HEK293 (cell line): ENCODE data around the gene ACTN4.

Source experiments
- CTCF ChIA-PET: fragments of 350-600 bp; formaldehyde crosslinking; extraction: SDS; loops from one replicate; lab custom pipeline; 2021; ENCODE audit warnings: antibody characterized with exemption; lab: Yijun Ruan, JAX
- POLR2A ChIA-PET: fragments of 300-600 bp; formaldehyde crosslinking; extraction: SDS; loops from one replicate; lab custom pipeline; 2020; ENCODE audit warnings: antibody characterized with exemption, inconsistent platforms; lab: Yijun Ruan, JAX
- H3K27ac ChIP-seq: fragments of 200-500 bp; sonication (Bioruptor generic); 2 replicates; pipeline ENCODE4 v1.5.1; 2014; ENCODE audit warnings: low read depth, low read length, control low read depth, inconsistent platforms; ENCODE audit errors: extremely low read depth
- H3K36me3 ChIP-seq, 2 experiments: fragments of 200-500 bp in 1 of 2; sonication (Bioruptor generic) in 1 of 2; 1 replicate in 1 of 2; 2 replicates in 1 of 2; pipeline ENCODE4 v1.5.1; 2014 to 2017; ENCODE audit warnings: inconsistent platforms in 2 of 2, low read length in 2 of 2; ENCODE audit not compliant: control insufficient read depth in 2 of 2, insufficient read depth in 1 of 2
- H3K4me1 ChIP-seq: fragments of 200-500 bp; sonication (Bioruptor generic); 2 replicates; pipeline ENCODE4 v1.5.1; 2014; ENCODE audit warnings: mild to moderate bottlenecking, low read length, inconsistent platforms; ENCODE audit not compliant: control insufficient read depth, insufficient read depth
- H3K4me3 ChIP-seq: 2 replicates; pipeline ENCODE4 v1.5.1; 2011; ENCODE audit warnings: low read depth, mild to moderate bottlenecking, control low read depth, low read length, moderate library complexity
- H3K9me3 ChIP-seq: fragments of 200-500 bp; sonication (Bioruptor generic); 2 replicates; pipeline ENCODE4 v1.5.1; 2014; ENCODE audit warnings: low read depth, low read length, inconsistent platforms; ENCODE audit not compliant: control insufficient read depth, insufficient read depth
- ATF2 ChIP-seq: fragments of 450-650 bp; formaldehyde crosslinking; IDR thresholded peaks from 2 replicates; pipeline ENCODE4 v1.5.1; 2016; ENCODE audit warnings: missing biosample characterization, missing genetic modification characterization, low read depth
- FEZF1 ChIP-seq: fragments of 450-650 bp; formaldehyde crosslinking; IDR thresholded peaks from 2 replicates; pipeline ENCODE4 v1.5.1; 2016; ENCODE audit warnings: missing biosample characterization, missing genetic modification characterization
- IKZF3 ChIP-seq: fragments of 450-650 bp; IDR thresholded peaks from 2 replicates; pipeline ENCODE4 v1.5.0; 2018; ENCODE audit warnings: missing biosample characterization, mild to moderate bottlenecking, missing genetic modification characterization, moderate library complexity
- REPIN1 ChIP-seq: fragments of 450-650 bp; formaldehyde crosslinking; IDR thresholded peaks from 2 replicates; pipeline ENCODE4 v1.5.1; 2017; ENCODE audit warnings: missing biosample characterization, missing genetic modification characterization, low read depth
- ZBTB10 ChIP-seq: fragments of 450-650 bp; formaldehyde crosslinking; IDR thresholded peaks from 2 replicates; pipeline ENCODE4 v1.5.1; 2016; ENCODE audit warnings: missing biosample characterization, missing genetic modification characterization
- ZBTB49 ChIP-seq: fragments of 450-650 bp; formaldehyde crosslinking; IDR thresholded peaks from 2 replicates; pipeline ENCODE4 v1.5.1; 2016; ENCODE audit warnings: missing biosample characterization, missing genetic modification characterization, low read depth
- ZFP41 ChIP-seq: fragments of 450-650 bp; formaldehyde crosslinking; IDR thresholded peaks from 2 replicates; pipeline ENCODE4 v1.5.1; 2016; ENCODE audit warnings: missing biosample characterization, missing genetic modification characterization, borderline replicate concordance
- ZNF10 ChIP-seq: fragments of 450-650 bp; formaldehyde crosslinking; IDR thresholded peaks from 2 replicates; pipeline ENCODE4 v1.5.1; 2017; ENCODE audit warnings: missing biosample characterization, missing genetic modification characterization
- ZNF133 ChIP-seq: fragments of 450-650 bp; formaldehyde crosslinking; IDR thresholded peaks from 2 replicates; pipeline ENCODE4 v1.5.1; 2016; ENCODE audit warnings: missing biosample characterization, missing genetic modification characterization
- ZNF350 ChIP-seq: fragments of 450-650 bp; formaldehyde crosslinking; IDR thresholded peaks from 2 replicates; pipeline ENCODE4 v1.5.0; 2017; ENCODE audit warnings: missing biosample characterization, mild to moderate bottlenecking, missing genetic modification characterization
- ZNF391 ChIP-seq: fragments of 450-650 bp; formaldehyde crosslinking; IDR thresholded peaks from 2 replicates; pipeline ENCODE4 v1.5.1; 2016; ENCODE audit warnings: low read depth, missing biosample characterization, missing genetic modification characterization, borderline replicate concordance
- ZNF423 ChIP-seq: fragments of 450-650 bp; formaldehyde crosslinking; IDR thresholded peaks from 2 replicates; pipeline ENCODE4 v1.5.1; 2016; ENCODE audit warnings: missing biosample characterization, missing genetic modification characterization
- ZNF600 ChIP-seq: fragments of 450-650 bp; formaldehyde crosslinking; IDR thresholded peaks from 2 replicates; pipeline ENCODE4 v1.5.1; 2016; ENCODE audit warnings: missing biosample characterization, missing genetic modification characterization
- TF ChIP-seq, protein P1 (sequence below): fragments of 450-650 bp; formaldehyde crosslinking; IDR thresholded peaks from 2 replicates; pipeline ENCODE4 v1.5.1; 2017; ENCODE audit warnings: missing biosample characterization, mild to moderate bottlenecking, missing genetic modification characterization, moderate library complexity

Gene ACTN4

GRCh38 chr19:38740932-38741331 lies 93.5 kb downstream of the ACTN4 start:
- ChIA-PET CTCF (interaction anchor here (0.7 to 1.4 kb wide), 2 partner anchors 147 to 189 kb away, joined by 5 to 9 read pairs; partner anchors contain the start of genes MRPS12 and SARS2), POLR2A (interaction anchor here (0.8 to 0.9 kb wide), 2 partner anchors 89 to 91 kb away, joined by 3 read pairs; no protein-coding TSS in a partner anchor)
- Histone ChIP-seq H3K27ac (peak overlapping the region; percentile 16; the same call in 1 of the 2 replicates), H3K9me3 (no peaks in the 10 kb centered on the region), H3K4me3 (no peak overlapping the region), H3K4me1 (peaks cover 3% of the 10 kb centered on the region; the same call in 1 of the 2 replicates), H3K36me3 (no peaks in the 10 kb centered on the region; a peak in 1 of 3 replicates)
- TF ChIP-seq REPIN1: no peak
- TF ChIP-seq ZNF133 (tag by site-specific recombination): no peak
- no peak for TF ChIP-seq ZNF10 (tag by site-specific recombination)
- TF ChIP-seq ZBTB10 (tag by site-specific recombination): 0 out of 2 replicates have a peak, but pooled peaks have one; percentile 51
- no peak for TF ChIP-seq IKZF3

DNA sequence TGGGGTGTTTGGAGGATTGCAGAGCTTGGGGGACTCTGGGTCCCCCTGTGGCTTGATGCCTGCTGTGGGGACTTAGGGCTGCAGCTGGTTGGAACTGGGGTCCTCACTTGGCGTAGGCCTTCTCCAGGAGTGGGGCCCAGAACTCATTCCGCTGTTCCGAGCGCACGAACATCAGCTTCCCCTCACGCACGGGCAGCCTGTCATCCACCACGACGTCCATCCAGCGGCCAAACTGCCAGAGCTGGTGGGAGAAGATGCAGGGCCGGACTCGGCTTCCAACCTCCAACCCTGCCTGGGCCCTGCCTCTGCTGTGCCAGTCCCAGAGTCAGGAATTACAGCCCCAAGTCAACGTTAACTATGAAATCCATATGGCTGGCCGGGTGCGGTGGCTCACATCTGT lies 94.2 kb downstream of the ACTN4 start:
- Histone ChIP-seq H3K27ac (0 out of 2 replicates have a peak overlapping the region, but pooled peaks have one; percentile 16), H3K4me1 (no peaks in the 10 kb centered on the region), H3K9me3 (no peaks in the 10 kb centered on the region), H3K36me3 (no peaks in the 10 kb centered on the region; a peak in 1 of 3 replicates), H3K4me3 (no peak overlapping the region)
- CTCF ChIA-PET: interaction anchor here (0.6 to 0.7 kb wide), 2 partner anchors 28 to 159 kb away, joined by 3 to 4 read pairs; no protein-coding TSS in a partner anchor
- TF ChIP-seq, protein P1, sequence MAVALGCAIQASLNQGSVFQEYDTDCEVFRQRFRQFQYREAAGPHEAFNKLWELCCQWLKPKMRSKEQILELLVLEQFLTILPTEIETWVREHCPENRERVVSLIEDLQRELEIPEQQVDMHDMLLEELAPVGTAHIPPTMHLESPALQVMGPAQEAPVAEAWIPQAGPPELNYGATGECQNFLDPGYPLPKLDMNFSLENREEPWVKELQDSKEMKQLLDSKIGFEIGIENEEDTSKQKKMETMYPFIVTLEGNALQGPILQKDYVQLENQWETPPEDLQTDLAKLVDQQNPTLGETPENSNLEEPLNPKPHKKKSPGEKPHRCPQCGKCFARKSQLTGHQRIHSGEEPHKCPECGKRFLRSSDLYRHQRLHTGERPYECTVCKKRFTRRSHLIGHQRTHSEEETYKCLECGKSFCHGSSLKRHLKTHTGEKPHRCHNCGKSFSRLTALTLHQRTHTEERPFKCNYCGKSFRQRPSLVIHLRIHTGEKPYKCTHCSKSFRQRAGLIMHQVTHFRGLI (tag by site-specific recombination): no peak
- TF ChIP-seq ZNF423 (tag by site-specific recombination): no peak
- TF ChIP-seq ZBTB49 (tag by site-specific recombination): no peak
- no peak for TF ChIP-seq ATF2 (tag by site-specific recombination)
- no peak for TF ChIP-seq ZFP41 (tag by site-specific recombination)
- TF ChIP-seq ZNF391: no peak
- TF ChIP-seq FEZF1 (tag by site-specific recombination): no peak
- POLR2A ChIA-PET: interaction anchor here (0.6 to 0.9 kb wide), 3 partner anchors 9 to 91 kb away, joined by 3 to 5 read pairs (median 3); no protein-coding TSS in a partner anchor

- H3K4me1 ChIP-seq: no peaks in the 10 kb centered on the region
- no peak overlapping the region for H3K4me3 ChIP-seq
- TF ChIP-seq ZNF350 (tag by site-specific recombination): no peak
- TF ChIP-seq ZNF600 (tag by site-specific recombination): peak; percentile 51
- H3K9me3 ChIP-seq: no peaks in the 10 kb centered on the region
- CTCF ChIA-PET: interaction anchor here (0.6 to 0.8 kb wide), 4 partner anchors 12 to 499 kb away, joined by 3 to 5 read pairs (median 4); no protein-coding TSS in a partner anchor
- no peak overlapping the region for H3K27ac ChIP-seq
- H3K36me3 ChIP-seq: no peaks in the 10 kb centered on the region; a peak in 1 of 3 replicates
- POLR2A ChIA-PET: interaction anchor here (0.6 to 1.2 kb wide), 5 partner anchors 10 to 107 kb away, joined by 3 to 6 read pairs (median 4); no protein-coding TSS in a partner anchor
Measured at GRCh38 chr19:38742296-38742695, 94.8 kb downstream of the ACTN4 start.
